Activated naive CD4-positive, alpha-beta T cell treated with Interleukin-2 at 50 U/mL for 16 hours (primary cell): ENCODE data around the gene BDH2.

ENCODE experiments used
- DNase-seq: peaks from one replicate; pipeline ENCODE4 v3.0.0-alpha.2; 2020

The BDH2 gene

GRCh38 chr4:103079621-103080020 lies 20.0 kb downstream of the BDH2 start:
- no peak for DNase-seq

DNA sequence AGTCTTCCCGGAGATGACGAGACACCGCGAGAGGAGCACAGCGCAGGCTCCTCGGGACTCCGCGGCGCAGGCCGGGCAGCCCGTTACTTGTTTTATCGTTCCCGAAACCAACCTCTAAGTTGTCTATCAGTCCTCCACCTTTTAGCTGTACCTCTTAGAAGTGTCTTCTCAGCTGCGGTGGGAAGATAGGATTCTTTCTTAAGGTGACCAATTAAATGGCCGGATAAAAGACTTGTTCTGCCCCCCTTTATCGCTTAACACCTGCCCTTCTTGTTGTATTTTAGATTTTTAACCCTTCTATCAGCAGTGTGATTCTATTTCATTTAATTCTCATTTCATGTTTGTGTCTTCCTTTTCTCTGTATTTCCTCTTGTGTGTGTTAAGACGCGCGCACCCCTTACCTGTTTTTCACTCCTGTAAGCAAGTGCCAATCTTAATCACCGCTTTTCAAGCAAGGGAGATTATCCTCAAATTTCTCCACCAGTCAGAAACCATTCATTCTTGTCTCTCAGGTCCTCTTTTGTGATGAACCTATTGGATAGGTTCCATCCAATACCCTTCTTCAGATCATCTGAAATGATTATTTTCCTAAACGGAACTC lies 22.8 kb downstream of the BDH2 start, which contains the start of gene SLC9B2:
SLC9B2 (minus strand) TSS at position 15 of the 601 bp plus-strand sequence. CDS start 9,211 bp downstream, outside the sequence.
- no peak for DNase-seq

DNA sequence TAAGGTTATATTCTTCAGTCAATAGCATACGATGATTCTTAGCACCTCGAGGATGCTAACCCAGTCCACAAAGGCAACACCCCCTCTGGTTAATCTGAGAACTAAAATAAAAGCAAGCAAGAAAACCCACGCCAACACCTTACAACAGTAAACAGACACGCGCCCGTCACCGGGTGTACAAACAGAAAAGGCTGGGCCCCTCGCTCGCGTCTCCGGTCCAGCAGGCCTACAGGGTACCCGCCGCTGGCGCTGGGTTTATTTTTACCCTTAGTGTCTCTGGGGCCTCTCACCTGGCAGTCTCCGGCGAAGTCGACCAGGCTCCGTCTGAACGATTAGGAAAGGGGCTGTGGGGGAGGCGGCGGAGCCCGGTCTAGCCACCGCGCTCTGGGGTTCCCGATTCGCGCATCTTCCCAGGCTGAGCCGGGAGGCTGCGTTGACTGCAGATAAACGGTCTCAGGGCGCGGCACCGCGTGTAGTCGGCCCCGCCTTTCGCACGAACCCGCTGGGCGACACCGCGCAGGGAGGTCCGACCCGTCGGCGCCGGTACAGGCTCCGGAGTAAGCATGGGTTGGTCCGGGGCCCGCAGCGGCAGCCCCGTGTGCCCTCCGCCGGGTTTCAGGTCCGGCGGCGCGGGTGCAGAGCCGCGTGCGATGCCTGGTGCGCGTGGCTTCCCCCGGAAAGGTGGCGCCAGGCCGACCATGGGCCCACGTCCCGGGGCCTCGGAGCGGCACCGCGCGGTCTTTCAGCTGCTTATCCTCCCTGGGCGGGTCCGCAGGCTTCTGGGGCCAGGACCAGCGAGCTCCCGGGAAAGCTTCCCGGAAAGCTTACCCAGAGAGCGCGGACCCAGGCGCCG lies 23.5 kb downstream of the BDH2 start:
- peak; percentile 72 for DNase-seq

GRCh38 chr4:103075435-103075893 lies 24.2 kb downstream of the BDH2 start:
- no peak for DNase-seq

DNA sequence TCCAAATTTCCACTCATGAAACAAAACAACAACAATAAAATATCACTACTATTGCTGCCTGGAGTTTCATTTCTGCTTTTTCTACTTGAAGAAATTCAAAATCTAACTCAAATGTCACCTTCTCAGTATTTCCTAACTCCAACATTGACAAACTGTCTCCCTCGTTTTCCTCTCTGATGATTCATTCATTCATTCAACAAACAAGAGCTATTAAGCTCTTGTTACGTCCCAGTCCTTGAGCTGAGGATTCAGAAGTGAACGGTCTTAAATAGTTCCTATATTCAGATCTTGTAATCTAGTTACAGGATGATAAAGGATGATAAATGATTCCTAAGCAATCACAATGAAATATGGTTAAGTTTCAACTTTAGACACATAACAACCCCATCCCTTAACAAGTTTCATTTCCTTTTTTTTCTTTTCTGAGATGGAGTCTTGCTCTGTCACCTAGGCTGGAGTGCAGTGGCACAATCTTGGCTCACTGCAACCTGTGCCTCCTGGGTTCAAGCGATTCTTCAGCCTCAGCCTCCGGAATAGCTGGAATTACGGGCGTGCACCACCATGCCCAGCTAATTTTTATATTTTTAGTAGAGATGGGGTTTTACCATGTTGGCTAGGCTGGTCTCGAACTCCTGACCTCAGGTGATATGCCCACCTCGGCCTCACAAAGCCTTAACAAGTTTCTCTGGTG lies 24.7 kb downstream of the BDH2 start:
- DNase-seq = no peak

- DNase-seq = no peak
Observed at GRCh38 chr4:103073792-103074438, 25.7 kb downstream of the BDH2 start.

DNA sequence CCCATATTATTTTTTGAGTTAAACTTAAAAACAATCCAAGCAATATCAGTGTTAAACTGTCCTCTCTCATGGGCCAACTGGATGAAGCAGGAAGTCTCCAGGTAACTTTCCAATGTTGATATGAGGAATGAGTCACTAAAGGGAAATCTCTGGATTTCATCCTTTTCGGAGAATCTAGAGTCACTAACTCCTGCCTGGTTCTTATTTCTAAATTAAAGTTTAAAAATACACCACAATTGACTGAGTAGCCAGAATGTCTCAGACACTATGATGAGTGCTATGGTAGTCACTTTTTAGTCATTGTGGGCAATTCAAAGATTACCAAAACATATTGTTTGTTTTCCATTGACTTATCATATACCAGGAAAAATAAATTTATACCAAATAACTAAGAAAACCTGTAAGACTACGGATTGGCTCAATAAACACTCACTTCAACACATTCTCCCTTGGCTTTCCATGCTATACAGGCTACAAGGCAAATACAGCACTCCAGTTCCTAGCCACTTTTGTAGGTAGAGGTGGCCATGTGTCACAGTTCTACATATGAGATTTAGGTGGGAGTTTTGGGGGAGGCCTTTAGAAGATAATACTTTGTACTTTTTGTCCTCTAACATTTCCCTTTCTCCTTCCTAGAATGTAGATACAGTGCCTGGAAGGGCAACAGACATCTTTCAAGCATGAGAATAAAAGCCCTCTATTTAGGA lies 31.6 kb downstream of the BDH2 start:
- DNase-seq = no peak

- no peak for DNase-seq
Observed at GRCh38 chr4:103060453-103061148, 39.0 kb downstream of the BDH2 start.

DNA sequence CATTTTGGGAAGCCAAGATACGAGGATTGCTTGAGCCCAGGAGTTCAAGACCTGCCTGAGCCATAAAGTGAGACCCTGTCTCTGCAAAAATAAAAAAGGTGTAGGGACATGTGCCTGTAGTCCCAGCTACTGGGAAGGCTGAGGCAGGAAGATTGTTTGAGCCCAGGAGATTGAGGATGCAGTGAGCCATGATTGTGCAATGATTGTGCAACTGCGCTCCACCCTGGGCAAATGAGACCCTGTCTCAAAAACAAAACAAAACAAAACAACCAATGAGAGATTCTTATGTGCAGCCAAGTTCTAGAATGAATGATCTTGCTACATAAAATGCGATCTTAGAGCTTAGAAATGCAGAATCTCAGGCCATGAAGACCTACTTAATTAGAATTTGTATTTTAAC lies 45.6 kb downstream of the BDH2 start:
- DNase-seq = no peak

DNA sequence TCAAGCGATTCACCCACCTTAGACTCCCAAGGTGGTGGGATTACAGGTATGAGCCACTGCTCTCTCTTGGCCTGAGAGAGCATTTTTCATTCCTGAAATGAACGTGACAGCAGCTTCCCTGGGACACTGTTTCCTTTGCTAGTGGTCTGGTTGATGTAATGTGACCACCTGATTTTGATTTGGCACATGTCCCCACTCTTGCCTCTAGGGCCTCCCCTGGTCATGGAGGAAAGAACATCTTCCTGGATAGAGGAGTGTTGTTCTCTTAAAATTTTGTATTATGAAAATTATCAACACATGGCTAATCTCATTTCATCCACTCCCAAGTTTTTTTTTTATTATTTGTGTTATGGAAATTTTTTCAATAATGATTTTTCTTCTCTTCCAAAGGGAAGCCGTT lies 46.9 kb downstream of the BDH2 start:
- no peak for DNase-seq

DNA sequence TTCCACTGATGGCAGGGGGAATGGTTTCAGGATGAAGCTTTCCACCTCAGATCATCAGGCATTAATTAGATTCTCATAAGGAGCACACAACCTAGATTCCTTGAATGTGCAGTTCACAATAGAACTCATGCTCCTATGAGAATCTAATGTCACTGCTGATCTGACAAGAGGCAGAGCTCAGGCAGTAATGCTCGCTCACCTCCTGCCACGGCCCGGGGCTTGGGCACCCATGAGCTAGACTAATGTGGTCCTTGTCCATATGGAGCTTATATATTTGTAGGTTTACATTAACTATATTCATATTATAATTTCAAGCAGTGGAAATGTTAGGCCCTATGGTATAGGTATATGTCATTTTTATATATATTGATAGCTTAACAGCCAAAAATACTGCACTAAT lies 47.5 kb downstream of the BDH2 start:
- DNase-seq = no peak

GRCh38 chr4:103050736-103051436 lies 48.7 kb downstream of the BDH2 start:
- DNase-seq = no peak

GRCh38 chr4:103046416-103047290 lies 53.0 kb downstream of the BDH2 start:
- peak; percentile 22 for DNase-seq

DNA sequence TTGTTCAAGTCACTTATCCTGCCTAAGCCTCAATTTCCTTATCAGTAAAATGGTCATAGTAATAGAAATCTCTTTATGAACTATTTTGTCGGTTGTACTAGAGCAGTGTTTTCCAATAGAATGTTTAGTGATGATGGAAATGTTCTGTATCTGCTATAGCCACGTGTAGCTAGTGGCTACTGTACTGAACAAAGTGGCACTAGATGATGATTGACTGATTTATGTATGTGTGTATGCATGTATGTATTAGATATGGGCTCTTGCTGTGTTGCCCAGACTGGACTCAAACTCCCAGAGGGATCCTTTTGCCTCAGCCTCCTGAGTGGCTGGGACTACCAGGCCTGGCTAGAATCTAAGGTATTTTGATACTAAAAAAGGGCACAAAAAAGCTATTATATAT lies 55.5 kb downstream of the BDH2 start:
- DNase-seq = no peak

DNA sequence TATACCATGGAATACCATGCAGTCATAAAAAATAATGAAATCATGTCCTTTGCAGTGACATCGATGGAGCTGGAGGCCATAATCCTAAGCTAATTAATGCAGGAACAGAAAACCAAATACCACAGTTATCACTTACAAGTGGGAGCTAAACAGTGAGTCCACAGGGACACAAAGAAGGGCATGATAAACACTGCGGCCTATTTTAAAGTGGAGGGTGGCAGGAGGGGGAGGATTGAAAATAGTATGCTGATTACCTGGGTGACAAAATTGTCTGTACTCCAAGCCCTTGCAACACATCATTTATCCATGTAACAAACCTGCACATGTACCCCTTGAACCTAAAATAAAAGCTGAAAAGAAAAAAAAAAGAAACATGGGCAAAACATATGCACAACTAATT lies 63.5 kb downstream of the BDH2 start:
- no peak for DNase-seq

DNA sequence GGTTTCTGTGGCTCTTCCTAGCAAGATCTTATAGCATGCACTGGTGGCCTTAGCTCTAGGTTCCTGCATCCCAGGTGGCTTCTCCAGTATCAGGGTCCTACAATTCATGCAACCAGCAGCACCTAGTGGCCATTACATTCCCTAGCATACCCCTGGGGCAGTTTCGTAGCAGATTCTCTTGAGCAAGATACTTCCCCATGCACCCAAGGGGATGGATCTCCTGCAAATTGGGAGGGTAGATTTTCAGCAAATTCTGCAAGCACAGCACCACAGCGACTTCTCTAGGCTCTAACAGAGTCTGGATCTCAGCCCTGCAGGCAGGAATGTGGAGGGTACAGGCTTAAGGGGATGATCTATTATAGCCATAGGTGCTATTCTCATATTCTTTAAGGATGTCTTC lies 67.1 kb downstream of the BDH2 start:
- DNase-seq = no peak

- no peak for DNase-seq
Observed at GRCh38 chr4:103030791-103031190, 68.8 kb downstream of the BDH2 start.

- no peak for DNase-seq
Observed at GRCh38 chr4:103029300-103029699, 70.3 kb downstream of the BDH2 start.
